C4-2B (cell line): ENCODE results near the gene ZCCHC3.
"Not testable (repeated sequence)": the region's sequence is repeated elsewhere in the genome, so short reads cannot be mapped to it uniquely, and the experiment has no call there.

ENCODE experiments used
- H3K27ac ChIP-seq: fragments of 450-650 bp; 2 replicates; pipeline ENCODE4 v1.5.1; 2017
- CTCF ChIP-seq: fragments of 450-650 bp; conservative IDR thresholded peaks from 2 replicates; pipeline ENCODE4 v1.5.1; 2017; ENCODE audit warnings: mild to moderate bottlenecking
- ZFX ChIP-seq: fragments of 450-650 bp; IDR thresholded peaks from 2 replicates; pipeline ENCODE4 v1.6.1; 2017

ZCCHC3 gene

GRCh38 chr20:327186-328026 lies 30.0 kb downstream of the ZCCHC3 start:
- TF ChIP-seq ZFX (no peak), CTCF (no peak)
- H3K27ac ChIP-seq: peak overlapping the region; percentile 96

GRCh38 chr20:328027-328974 lies 30.9 kb downstream of the ZCCHC3 start:
- no peak for TF ChIP-seq ZFX
- no peak for TF ChIP-seq CTCF
- peak overlapping the region; percentile 96 for H3K27ac ChIP-seq

GRCh38 chr20:328975-329695 lies 31.8 kb downstream of the ZCCHC3 start:
- no peak overlapping the region for H3K27ac ChIP-seq
- TF ChIP-seq ZFX: no peak
- no peak for TF ChIP-seq CTCF

GRCh38 chr20:329851-330232 lies 32.5 kb downstream of the ZCCHC3 start:
- TF ChIP-seq CTCF (no peak), ZFX (no peak)
- no peak overlapping the region for H3K27ac ChIP-seq

- no peak overlapping the region for H3K27ac ChIP-seq
- TF ChIP-seq ZFX (no peak), CTCF (peak; percentile 84)
These were observed 33.1 kb downstream of the ZCCHC3 start for GRCh38 chr20:330233-331149.

- TF ChIP-seq CTCF (no peak), ZFX (no peak)
- H3K27ac ChIP-seq: no peak overlapping the region
These were observed 37.2 kb downstream of the ZCCHC3 start for GRCh38 chr20:334578-334977.

- H3K27ac ChIP-seq: not testable (repeated sequence)
These were observed 38.7 kb downstream of the ZCCHC3 start for GRCh38 chr20:336040-336439.
